Stomach (tissue), 4 donors: Measurements from ENCODE around the gene PLEKHG4.

Experiments used
- CTCF ChIP-seq, 7 experiments: fragments of 450-650 bp in 4 of 7; fragments of 200-600 bp in 3 of 7; sonication (generic) in 3 of 7; IDR thresholded peaks; one replicate each; pipeline ENCODE4 v1.5.1; 2016 to 2019; ENCODE audit warnings: antibody characterized with exemption in 7 of 7, control low read depth in 2 of 7, mild to moderate bottlenecking in 1 of 7
- EP300 ChIP-seq: sonication (generic); formaldehyde crosslinking; IDR thresholded peaks from one replicate; pipeline ENCODE4 v1.6.1; 2017; ENCODE audit warnings: antibody characterized with exemption
- POLR2A ChIP-seq, 4 donors: fragments of 450-650 bp; IDR thresholded peaks; one replicate each; pipeline ENCODE4 v1.6.1; 2016; ENCODE audit warnings: antibody characterized with exemption in 4 of 4, control low read depth in 2 of 4, mild to moderate bottlenecking in 1 of 4, moderate library complexity in 1 of 4
- POLR2AphosphoS5 ChIP-seq, 3 donors: sonication (generic); formaldehyde crosslinking; IDR thresholded peaks; one replicate each; pipeline ENCODE4 v1.6.1; 2016; ENCODE audit warnings: antibody characterized with exemption in 3 of 3

- no peak for TF ChIP-seq CTCF (IDR thresholded peaks at IDR 0.05)
- no peak for TF ChIP-seq POLR2AphosphoS5 (IDR thresholded peaks at IDR 0.05)
- TF ChIP-seq EP300 = no peak
- no peak for TF ChIP-seq POLR2A (IDR thresholded peaks at IDR 0.05)
Measured at GRCh38 chr16:67280090-67281015, 1.0 kb downstream of the PLEKHG4 start.
